ENCODE measurements around the gene TFB1M. TPM values are rescaled to one million over a fixed set of nuclear protein-coding genes. Genes with fewer than 3 reads are reported as not detected.

The TFB1M gene
- total RNA-seq, 1 donor from 2014 or later = 15.3 TPM

- Mint-ChIP-seq H3K36me3 (ENCODE audit: low read depth) (peaks cover 2% of the 10 kb centered on the region), H3K4me3 (ENCODE audit: unreplicated experiment) (no peak overlapping the region), H3K27me3 (ENCODE audit: low read depth) (no peaks in the 10 kb centered on the region), H3K4me1 (ENCODE audit: low read depth) (peaks cover 45% of the 10 kb centered on the region), H3K27ac (ENCODE audit: unreplicated experiment) (no peak overlapping the region), H3K9me3 (ENCODE audit: low read depth) (no peaks in the 10 kb centered on the region)
- no peak for TF ChIP-seq CTCF (IDR thresholded peaks at IDR 0.05)
- DNase-seq (ENCODE audit: low spot score) = no peak
Observed at GRCh38 chr6:155244434-155244833, 69.8 kb downstream of the TFB1M start.

DNA sequence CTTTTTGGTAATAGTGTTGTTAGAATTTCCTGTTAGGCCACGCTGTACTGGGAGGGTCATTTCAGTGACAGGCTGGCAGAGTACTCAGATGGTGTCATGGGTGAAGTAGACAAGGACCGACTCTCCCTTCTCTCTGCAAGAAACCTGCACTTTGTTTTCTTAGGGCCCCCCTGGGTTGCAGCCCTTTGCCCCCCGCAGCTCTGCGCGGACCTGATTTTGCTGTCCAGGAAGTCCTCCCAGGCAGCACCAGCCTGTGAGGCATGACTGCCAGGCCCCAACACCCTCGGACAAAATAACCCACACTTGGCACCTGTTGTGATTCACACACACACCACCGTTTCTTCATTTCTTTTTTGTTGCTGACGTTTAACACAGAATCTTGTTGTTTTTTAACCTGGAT, 72.3 kb downstream of the TFB1M start:
- H3K9me3 Mint-ChIP-seq (ENCODE audit: low read depth) = peaks cover 3% of the 10 kb centered on the region
- DNase-seq (ENCODE audit: low spot score) = no peak
- H3K36me3 Mint-ChIP-seq (ENCODE audit: low read depth) = peaks cover 4% of the 10 kb centered on the region
- H3K27me3 Mint-ChIP-seq (ENCODE audit: low read depth) = no peaks in the 10 kb centered on the region
- H3K4me3 Mint-ChIP-seq (ENCODE audit: unreplicated experiment) = no peak overlapping the region
- H3K4me1 Mint-ChIP-seq (ENCODE audit: low read depth) = peaks cover 22% of the 10 kb centered on the region
- no peak for TF ChIP-seq CTCF (IDR thresholded peaks at IDR 0.05)
- no peak overlapping the region for H3K27ac Mint-ChIP-seq (ENCODE audit: unreplicated experiment)

DNA sequence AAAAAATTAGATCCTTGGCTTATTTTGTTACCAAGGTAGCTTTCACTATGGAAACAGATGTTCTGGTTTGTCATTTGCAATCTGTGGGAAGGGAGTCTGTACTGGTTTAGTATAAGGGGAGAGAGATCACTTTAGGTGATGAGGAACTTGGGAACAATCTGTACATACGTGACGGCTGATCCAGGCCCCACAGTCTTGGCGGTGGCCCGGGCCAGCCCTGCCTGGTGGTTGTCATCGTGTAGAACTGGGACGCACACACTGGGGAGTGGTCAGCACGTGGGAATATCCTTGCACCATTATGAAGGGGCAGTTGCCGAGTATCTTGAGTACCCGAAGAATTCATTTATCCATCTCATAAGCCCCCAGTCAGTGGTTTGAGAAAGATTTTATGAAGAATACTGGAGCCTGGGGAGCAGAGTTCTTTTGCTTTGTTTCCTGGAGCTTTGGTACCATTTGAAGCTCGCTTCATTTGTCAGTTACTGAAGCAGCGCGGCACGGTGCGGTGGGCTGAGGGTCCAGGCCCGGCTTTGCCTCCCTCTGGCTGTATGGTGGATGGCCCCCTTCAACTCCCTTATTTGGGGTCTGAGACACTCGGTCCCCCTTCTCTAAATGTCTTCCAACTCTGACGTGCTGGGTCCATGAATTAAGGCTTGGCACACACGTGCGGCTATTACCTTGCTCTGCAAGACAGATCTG, 73.2 kb downstream of the TFB1M start:
- no peak overlapping the region for H3K4me3 Mint-ChIP-seq (ENCODE audit: unreplicated experiment)
- peaks cover 3% of the 10 kb centered on the region for H3K9me3 Mint-ChIP-seq (ENCODE audit: low read depth)
- no peak overlapping the region for H3K27ac Mint-ChIP-seq (ENCODE audit: unreplicated experiment)
- H3K36me3 Mint-ChIP-seq (ENCODE audit: low read depth) = peaks cover 4% of the 10 kb centered on the region
- H3K4me1 Mint-ChIP-seq (ENCODE audit: low read depth) = peaks cover 14% of the 10 kb centered on the region
- H3K27me3 Mint-ChIP-seq (ENCODE audit: low read depth) = no peaks in the 10 kb centered on the region
- no peak for DNase-seq (ENCODE audit: low spot score)
- TF ChIP-seq CTCF (IDR thresholded peaks at IDR 0.05) = no peak

- Mint-ChIP-seq H3K27ac (ENCODE audit: unreplicated experiment) (no peak overlapping the region), H3K36me3 (ENCODE audit: low read depth) (peaks cover 4% of the 10 kb centered on the region), H3K27me3 (ENCODE audit: low read depth) (no peaks in the 10 kb centered on the region), H3K9me3 (ENCODE audit: low read depth) (peaks cover 3% of the 10 kb centered on the region), H3K4me3 (ENCODE audit: unreplicated experiment) (no peak overlapping the region), H3K4me1 (ENCODE audit: low read depth) (no peaks in the 10 kb centered on the region)
- no peak for TF ChIP-seq CTCF (IDR thresholded peaks at IDR 0.05)
- no peak for DNase-seq (ENCODE audit: low spot score)
Observed at GRCh38 chr6:155237613-155238012, 76.7 kb downstream of the TFB1M start.

DNA sequence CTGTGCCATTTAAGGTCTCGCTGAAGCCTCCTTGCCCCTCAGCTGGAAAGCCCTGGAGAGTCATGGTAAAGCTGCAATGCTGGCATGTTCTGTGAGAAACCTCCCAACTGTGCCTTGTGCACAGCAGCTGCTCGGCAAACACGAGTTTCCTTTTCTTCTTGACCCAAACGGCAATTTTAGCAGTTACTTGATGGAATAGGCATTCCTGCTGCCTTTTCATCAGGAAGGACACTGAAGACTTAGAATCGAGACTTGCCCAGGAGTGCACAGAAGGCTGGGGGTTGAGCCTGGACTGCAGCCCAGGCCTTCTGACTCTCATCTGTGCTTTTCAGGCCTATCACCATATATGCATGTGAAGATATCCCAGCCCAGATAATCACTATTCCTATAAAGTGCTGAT, 79.2 kb downstream of the TFB1M start:
- Mint-ChIP-seq H3K4me3 (ENCODE audit: unreplicated experiment) (no peak overlapping the region), H3K27me3 (ENCODE audit: low read depth) (no peaks in the 10 kb centered on the region), H3K36me3 (ENCODE audit: low read depth) (peaks cover 1% of the 10 kb centered on the region), H3K4me1 (ENCODE audit: low read depth) (no peaks in the 10 kb centered on the region), H3K9me3 (ENCODE audit: low read depth) (peaks cover 3% of the 10 kb centered on the region), H3K27ac (ENCODE audit: unreplicated experiment) (no peak overlapping the region)
- no peak for DNase-seq (ENCODE audit: low spot score)
- no peak for TF ChIP-seq CTCF (IDR thresholded peaks at IDR 0.05)
